HG03469 (cell line): Measurements from ENCODE around the gene RASL10B.
"Not testable (repeated sequence)": the region's sequence is repeated elsewhere in the genome, so short reads cannot be mapped to it uniquely, and the experiment has no call there.

Source experiments
- ATAC-seq: cut with Tn5 transposase; IDR thresholded peaks from one replicate; pipeline ENCODE4 v1.9.1; 2021; ENCODE audit warnings: mild to moderate bottlenecking, moderate library complexity, moderate number of reproducible peaks; ENCODE audit not compliant: unreplicated experiment

The RASL10B gene

DNA sequence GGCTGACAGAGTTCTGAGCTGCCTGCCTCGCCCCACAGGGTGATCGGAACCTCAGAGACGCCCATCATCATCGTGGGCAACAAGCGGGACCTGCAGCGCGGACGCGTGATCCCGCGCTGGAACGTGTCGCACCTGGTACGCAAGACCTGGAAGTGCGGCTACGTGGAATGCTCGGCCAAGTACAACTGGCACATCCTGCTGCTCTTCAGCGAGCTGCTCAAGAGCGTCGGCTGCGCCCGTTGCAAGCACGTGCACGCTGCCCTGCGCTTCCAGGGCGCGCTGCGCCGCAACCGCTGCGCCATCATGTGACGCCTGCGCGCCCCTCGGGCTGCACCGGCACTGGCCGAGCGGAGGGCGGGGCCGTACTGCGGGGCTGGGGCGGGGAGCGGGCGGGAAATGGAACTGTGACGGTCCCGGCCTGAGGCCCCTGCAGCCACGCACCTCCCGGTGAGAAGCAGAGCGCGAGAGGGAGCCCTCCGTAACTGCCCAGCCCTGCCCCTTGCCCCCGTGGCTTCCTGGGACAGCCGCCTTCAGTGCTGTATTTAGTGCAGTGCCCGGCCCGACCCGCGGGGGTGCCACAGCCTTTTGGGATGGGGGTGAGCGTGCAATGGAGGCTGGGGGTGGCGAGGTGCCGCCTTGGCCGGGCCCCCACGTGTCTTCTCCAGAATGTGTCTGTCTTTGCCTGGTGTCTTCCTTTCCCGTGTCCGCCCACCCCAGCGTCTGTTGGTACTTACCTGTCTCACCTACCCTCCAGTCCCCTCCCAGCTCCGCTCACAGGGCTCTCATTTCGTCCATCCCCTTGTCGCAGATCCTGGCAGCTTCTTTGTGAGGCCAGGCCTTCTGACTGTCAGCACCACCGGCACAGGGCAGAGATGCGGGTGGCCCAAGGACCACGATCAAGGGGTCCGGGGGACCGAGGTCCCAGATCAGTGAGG is 9.8 kb downstream of the RASL10B start:
- ATAC-seq = no peak

DNA sequence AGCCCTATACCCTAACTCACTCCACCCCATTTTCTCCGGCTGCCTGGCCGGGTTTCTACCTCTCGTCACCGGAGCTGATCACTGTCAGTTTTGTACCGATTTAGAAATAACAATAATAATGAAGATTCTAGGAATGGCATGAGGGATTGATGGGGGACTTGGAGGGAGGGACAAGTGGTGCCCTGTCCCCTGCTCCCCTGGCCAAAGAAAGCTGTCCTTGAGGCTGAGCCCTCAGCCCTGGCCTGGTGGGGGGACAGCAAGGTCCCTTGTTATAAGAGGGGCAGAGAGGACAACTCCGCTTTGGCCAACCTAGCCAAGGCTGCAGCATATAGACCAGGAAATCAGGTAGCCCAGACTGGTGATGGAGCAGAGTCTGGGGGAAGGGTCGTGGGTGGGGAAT is 11.1 kb downstream of the RASL10B start:
- no peak for ATAC-seq

DNA sequence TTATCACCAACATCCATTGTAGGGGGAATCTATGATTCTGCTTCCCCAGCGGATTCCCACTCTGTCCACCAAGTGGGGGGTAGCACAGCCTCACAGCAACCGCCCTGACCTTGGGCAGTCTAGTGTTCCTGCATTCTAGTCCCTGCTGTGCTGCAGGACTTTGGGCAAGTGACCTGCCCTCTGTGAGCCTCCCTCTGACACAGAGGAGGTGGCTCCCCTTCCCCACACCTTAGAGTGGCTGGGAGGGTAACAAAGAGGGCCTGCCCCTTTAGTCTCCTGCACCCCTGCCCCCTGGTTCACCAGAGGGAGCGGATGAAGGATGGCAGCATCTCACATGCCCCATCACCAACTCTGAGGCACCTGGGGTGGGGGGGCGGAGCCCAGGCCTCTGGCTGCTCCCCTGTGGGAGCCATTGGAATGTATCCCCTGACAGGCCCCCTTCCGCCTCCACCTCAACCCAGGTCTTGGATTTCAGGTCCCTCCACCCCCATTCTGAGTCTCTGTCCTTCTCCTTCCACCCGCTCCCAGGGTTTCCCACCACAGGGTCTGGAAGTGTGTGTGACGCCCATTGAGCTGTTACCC is 11.5 kb downstream of the RASL10B start:
- ATAC-seq = no peak

DNA sequence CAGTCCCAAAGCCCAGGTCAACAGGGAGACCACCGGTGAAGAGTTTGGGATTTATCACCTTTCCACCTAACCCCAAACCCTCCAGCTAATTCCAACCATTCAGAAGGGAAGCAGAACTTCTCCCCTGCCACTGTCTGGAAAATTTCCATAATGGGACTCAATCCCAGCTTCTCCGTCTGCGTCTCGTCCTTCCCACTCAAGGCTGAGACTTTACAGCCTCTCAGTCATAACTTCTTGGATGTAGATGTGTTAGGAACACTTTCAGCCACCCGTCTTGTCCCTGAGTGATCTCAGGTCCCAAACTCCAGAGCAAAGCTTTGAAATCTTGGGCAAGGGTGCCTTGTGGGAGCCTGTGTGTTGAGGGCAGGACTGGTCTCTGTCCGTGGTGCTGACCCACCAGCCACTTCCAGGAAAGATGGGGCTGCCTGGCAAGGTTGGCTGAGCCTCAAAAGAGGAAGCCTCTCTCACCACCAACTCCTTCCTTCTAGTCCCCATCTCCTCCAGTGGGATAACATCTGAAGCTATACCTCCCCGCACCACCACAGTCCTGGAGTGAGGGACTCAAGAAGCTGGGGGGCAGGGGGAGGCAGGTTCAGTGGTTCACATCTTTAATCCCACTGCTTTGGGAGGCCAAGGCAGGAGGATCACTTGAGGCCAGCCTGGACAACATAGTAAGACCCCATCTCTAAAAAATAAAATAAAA is 12.3 kb downstream of the RASL10B start:
- no peak for ATAC-seq

DNA sequence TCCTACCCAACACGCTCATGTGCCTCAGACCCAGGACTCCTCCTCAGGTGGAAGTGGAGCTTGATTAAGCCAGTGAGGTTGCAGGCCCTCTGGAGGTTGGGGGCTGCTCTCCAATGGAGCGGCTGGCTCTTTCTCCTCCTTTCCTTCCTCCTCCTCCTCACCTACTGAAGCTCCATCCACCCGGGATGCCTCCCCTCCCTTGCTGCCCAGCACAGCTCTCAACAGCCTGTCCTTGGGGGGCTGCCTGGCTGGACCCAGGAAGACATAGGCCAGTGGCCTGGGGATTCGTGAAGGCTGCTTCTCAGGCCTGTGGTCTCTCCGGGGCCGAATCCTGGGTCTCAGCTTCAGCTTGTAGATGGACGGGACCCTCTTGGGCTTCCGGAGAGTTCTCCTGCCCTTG is 13.4 kb downstream of the RASL10B start:
- no peak for ATAC-seq

DNA sequence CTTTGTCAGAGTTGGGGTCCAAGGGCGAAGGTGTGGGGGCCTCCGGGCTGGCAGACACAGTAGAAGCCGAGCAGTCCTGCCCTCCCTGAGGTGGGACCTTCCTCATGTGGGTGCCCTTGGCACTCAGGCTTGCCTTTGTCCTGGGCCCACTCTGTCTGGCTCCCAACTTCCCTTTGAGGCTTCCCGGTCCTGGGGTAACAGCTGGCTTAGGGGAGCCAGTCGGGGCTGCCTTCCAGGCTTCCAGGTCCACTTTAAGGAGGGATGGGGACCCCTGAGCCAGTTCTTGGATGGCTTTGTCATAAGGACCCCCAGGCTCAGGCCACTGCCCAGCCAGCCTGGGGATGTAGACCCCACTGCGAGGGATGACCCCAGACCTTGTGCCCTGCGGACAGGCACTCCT is 13.8 kb downstream of the RASL10B start:
- ATAC-seq = no peak

DNA sequence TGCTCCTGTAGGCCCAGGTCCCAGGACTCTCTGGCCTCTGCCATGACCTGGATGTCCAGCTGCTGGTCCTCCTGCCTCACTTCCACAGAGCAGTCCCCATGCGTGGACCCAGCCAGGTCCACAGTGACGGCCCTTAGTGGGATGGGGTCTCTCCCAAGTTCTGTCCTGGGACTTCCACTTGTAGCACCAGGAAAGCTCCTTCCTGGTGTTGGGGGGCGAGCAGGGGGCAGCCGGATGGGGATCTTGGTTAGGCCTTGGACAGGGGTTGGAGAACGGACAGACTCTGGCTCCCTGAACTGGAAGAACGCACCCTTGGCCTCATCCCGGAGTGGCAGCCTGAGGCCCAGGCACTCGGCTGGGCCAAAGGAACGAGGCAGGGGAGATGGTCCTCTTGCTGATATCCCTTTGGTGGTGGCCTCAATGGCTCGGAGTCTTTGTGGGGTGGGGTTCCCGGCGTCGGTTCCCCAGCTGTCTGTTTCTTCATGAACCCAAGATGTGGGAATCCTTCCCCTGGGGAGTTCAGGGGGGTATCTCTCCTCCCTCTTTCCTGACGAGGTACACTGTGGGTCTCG is 14.4 kb downstream of the RASL10B start:
- ATAC-seq = no peak

DNA sequence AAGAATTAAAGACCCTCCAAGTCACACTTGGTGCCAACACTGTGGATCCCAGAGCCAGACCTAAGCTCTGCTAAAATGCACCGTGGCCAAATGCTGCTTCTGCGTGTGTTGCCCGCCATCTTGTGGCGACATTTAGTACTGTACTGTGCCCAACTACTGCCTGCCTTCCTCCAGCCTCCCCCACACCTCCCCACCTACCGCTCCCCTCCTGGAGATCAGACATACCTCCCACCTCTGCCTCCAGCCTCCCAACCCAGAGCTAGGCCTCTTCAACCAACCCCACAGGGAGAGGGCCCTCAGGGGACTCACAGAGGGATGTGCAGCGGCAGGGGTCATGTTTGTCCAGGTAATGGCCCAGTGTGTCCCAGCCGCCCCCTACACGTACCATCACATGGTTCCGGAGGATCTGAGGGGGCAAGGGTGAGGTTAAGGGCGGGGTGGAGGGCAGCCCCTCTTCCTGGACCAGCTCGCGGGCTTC is 16.1 kb downstream of the RASL10B start:
- no peak for ATAC-seq

DNA sequence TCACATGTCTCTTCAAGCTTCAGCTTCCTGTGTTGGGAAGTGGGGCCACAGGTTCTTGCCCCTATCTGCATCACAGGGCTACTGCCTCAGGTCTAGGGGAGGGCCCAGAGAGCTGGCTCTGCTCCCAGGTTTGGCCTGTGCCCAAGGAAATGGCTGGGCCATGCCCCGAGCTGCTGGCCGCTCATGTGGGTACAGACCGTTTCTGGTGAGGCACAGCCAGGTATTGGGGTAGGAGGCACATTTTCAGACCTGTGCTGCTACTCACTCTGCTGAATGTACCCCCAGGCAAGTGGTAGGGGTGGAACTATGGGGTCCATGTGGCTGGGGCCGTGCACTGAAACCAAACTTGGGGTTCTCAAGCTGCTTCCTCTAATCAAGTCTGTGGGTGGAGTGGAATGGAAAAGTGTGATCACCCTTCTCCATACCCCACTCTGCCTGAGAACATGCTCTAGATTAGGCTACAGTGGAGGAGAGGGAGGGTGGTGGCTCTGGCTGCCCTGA is 17.0 kb downstream of the RASL10B start:
- ATAC-seq = no peak

DNA sequence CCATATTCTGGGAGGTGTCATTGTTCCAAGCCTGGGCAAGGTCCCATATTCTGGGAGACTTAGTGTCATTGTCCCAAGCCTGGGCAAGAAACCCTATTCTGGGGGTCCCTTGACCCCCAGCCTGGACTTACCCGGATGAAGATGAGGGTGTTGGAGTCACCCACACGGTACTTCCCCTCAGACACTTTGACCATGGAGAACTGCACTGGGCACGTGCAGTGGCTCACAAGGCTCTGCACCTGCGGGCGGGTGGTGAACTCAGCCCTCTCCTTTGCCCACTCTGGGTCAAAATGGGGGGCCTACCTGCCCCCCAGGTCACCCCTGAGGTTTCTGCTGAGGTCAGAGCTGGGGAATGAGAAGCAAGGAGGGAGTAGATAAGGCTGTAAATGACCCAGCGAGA is 17.5 kb downstream of the RASL10B start:
- no peak for ATAC-seq

DNA sequence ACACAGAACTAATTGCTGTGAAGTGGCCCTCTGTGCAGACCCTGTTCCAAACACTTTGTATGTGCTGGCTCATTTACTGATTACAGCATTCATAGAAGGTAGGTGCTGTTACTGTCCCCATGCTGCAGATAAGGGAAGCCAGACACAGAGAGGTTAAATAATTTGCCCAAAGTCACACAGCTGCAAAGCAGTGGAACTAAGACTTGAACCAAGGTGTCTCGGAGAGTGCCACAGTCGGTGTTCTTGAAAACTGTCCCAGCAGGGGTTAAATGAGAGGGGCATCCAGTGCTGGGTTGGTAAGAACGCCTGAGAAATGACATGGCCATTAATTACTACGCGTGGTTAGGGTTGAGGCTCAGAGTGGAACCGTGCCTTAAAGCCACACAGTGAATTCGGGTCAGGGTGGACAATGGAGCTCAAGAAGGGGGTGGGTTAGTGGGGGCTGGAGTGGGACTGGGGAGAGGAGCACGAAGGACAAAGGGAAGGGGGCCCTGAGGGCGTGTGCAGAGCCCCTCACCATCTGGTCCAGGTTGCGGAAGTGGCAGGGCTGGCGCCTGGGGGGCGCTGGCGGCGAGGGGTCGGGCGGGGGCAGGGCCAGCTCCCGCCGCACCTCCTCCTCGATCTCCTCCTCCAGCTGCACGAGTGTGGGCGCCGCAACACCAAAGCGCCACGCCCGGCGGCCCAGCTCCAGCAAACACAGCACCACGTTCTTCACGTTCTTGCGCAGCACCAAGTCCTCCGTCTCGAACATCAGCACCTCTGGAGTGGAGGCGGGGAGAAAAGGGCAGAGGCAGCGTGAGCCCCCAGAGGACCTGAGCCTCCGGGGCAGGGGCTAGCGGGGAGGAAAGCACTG is 18.3 kb downstream of the RASL10B start:
- ATAC-seq = no peak

DNA sequence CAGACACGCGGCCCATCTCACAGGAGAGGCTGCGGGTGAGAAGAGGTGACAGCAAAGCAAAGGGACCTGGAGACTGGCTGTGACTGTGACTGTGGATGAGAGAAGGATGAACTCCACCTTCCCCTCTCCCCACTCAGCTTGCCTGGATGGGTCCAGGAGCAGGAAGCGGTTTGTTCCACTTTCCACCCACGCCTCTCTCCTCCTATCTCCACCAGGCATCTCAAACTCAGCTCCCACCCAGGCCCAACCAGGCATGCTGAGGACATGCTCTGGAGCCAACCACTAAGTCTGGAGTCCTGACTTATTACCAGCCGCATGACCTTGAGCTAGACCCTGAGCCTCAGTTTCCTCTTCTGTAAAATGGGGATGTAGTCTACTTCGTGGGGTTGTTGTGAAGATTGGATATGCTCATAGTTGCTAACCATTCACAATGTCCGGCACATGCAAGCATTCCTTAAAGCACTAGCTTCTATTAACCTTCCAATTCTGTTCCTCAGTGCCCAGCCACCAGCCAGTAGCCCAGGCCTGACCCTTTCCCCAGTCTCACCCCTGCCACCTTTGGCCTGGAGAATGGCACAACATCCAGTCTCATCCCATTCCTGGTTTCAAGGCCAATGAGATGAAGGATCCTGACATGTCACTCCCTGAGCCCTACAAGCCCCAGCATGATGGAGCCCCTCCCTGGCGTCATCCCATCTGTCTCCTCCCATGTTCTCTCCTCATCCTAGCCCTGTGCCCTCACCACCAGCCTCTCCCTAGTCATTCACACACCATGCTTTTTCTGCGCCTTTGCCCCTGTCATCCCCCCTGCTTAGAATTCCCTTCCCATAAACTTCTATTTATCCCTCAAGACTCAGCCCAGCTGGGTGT is 19.3 kb downstream of the RASL10B start:
- no peak for ATAC-seq

DNA sequence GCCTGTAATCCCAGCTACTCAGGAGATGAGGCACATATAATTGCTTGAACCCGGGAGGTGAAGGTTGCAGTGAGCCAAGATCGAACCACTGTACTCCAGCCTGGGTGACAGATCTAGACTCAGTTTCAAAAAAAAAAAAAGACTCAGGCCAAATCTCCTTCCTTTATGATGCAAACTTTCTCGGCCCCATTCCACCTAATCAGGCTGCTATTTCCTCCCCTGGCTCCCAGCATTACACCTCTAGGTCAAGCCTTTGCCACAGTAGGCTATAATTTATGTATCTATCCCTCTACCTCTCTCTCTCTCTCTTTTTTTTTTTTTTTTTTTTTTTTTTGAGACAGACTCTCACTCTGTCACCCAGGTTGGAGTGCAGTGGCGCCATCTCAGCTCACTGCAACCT is 20.1 kb downstream of the RASL10B start:
- not testable (repeated sequence) for ATAC-seq

DNA sequence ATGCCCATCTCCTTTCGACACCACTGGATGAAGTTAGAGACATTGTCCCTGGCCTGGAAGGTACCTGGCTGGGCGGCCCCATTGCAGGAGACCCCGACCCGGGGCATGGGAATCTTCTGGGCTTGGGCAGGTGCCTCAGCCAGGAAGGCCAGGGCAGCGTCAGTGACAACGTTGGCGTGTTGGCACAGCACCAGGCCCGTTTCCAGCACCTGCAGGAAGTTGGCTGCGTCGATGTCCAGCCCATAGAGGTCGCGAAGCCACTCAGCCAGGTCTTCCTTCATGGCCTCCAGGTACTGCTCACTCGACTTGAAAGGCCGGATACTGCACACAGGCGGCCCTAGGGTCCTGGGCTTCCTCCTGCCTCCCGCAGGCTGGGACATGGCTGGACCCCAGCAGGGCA is 21.0 kb downstream of the RASL10B start:
- ATAC-seq = no peak

DNA sequence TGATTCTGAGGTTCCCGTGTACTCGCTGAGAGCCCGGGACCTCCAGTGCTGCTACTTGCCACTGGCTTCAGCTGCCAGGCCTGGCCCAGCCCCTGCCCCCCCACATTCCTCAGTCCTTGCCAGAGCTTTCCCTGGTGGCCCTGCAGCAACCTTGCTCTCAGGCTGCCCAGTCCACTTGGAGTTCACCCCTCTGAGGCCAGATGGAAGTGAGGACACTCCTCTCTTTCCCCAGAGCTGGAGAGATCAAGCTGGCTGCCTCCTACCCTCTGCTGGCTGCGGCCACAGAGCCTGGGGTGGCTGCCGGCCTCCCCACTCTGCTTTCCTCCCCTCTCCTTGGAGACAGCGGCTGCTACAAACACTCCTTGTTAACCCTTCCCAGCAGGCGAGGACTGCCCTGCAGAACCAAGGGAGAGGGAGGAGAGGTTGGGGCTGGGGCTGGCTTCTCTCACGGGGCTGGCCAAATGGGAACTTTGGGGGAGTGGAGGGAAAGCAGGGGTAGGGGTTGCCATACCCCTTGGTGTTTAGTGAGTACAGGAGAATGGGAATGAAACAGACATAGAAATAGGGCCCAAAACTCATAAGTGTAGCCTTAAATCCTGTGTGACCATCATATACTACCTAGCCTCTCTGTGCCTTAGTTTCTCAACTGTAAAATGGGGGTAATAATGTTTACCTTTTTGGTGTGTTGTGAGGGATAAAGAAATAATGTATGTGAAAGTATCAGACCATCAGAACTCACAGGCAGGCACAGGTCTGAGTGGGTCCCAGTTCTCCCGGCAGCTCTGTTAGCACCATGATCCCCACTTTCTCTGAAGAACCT is 21.7 kb downstream of the RASL10B start, which contains the start of gene GAS2L2:
TSS of gene GAS2L2 (minus strand) at position 295 of the 820 bp plus-strand sequence. CDS start 389 bp downstream, outside the sequence.
- ATAC-seq = no peak

DNA sequence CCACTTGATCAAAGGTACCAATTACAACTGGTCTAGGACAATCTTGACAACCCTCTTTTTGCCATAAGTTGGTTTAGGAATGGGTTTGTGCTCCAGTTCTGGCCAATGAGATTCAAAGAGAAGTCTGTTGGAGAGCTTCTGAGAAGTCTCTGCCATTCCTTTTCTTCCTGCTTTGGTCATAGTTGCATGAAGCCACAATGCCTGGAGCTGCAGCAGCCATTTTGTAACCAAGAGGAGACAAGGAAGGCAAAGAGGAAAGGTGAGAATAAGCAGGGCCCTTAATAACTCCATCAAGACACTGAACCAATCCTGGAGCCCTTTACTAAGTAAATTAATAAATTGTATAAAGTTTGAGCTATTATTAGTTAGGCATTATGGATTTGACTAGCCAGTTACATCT is 25.8 kb downstream of the RASL10B start:
- no peak for ATAC-seq

DNA sequence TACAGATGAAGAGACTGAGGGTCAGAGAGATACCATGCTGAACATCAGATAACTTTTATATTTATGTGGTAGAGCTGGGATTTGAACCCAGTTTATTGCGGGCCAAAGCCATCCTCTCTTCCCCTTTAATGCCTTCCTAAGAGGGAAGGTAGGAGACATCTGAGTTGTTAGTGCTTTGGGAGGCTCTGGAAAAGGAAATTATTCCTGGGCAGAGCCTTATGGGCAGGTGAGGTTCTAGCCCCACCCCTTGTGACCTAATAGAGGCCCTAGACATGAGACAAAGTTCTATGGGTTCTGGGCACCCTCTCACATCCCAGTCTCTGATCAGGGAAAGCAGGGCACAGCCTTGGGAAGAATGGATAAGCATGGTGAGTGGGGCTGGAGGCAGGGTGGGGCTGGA is 29.1 kb downstream of the RASL10B start, which contains the start of gene C17orf50:
TSS of gene C17orf50 (plus strand) at position 301 of the 400 bp plus-strand sequence. CDS start at position 356, 55 bp downstream.
- no peak for ATAC-seq

DNA sequence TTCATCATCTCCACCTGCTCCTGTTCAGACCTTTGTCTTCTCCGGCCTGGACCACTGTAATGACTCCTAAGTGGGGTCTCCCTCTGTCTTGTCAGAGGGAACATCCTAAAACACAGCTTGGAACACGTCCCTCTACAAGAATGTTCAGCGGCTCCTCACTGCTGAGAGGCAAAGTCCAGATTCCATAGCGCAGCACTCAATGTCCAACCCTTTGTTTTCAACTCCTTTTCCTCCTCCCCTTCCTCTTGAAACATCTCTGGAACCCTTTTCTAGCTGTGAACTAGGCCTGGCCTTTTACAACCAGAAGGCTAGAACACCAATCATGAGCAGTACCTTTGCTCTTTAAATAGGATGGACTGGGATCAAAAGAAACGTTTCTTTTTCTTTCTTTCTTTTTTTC is 30.2 kb downstream of the RASL10B start:
- no peak for ATAC-seq
